Vagina (tissue), 2 donors: Measurements from ENCODE around the gene SEC24B. TPM values are rescaled to one million over a fixed set of nuclear protein-coding genes. Genes with fewer than 3 reads are reported as not detected.

Experiments
- DNase-seq, 2 donors: peaks; one replicate each; pipeline ENCODE4 v3.0.0-alpha.2; 2017; ENCODE audit errors: extremely low spot score in 2 of 2
- H3K27ac ChIP-seq: fragments of 200-600 bp; sonication (generic); one replicate; pipeline ENCODE4 v1.5.1; 2019
- H3K27me3 ChIP-seq: fragments of 200-600 bp; sonication (generic); one replicate; pipeline ENCODE4 v1.5.1; 2019
- H3K36me3 ChIP-seq, 2 donors: fragments of 200-600 bp; sonication (generic); one replicate each; pipeline ENCODE4 v1.5.1; 2017 to 2019
- H3K4me1 ChIP-seq: fragments of 200-600 bp; sonication (generic); one replicate; pipeline ENCODE4 v1.5.1; 2019
- H3K4me3 ChIP-seq, 2 donors: fragments of 200-600 bp; sonication (generic); 1 replicate in 1 of 2; 2 replicates in 1 of 2; pipeline ENCODE4 v1.5.1; 2016 to 2019
- H3K9me3 ChIP-seq: fragments of 200-600 bp; sonication (generic); one replicate; pipeline ENCODE4 v1.5.1; 2019
- CTCF ChIP-seq, 3 experiments: fragments of 450-650 bp in 2 of 3; fragments of 200-600 bp in 1 of 3; sonication (generic) in 1 of 3; IDR thresholded peaks; one replicate each; pipeline ENCODE4 v1.5.1; 2017 to 2019; ENCODE audit warnings: antibody characterized with exemption in 3 of 3, mild to moderate bottlenecking in 2 of 3, moderate library complexity in 2 of 3
- POLR2A ChIP-seq, 2 donors: fragments of 450-650 bp; IDR thresholded peaks; one replicate each; pipeline ENCODE4 v1.6.1; 2017; ENCODE audit warnings: antibody characterized with exemption in 2 of 2, mild to moderate bottlenecking in 2 of 2, moderate library complexity in 2 of 2
- POLR2AphosphoS5 ChIP-seq, 2 donors: sonication (generic); formaldehyde crosslinking; IDR thresholded peaks; one replicate each; pipeline ENCODE4 v1.9.0; 2017; ENCODE audit warnings: antibody characterized with exemption in 2 of 2, mild to moderate bottlenecking in 2 of 2, low read depth in 1 of 2; ENCODE audit not compliant: insufficient read depth in 1 of 2
- intact Hi-C: fragments of 100-400 bp; cut with DNase I; formaldehyde crosslinking; loops from one replicate; pipeline ENCODE4 v1.15.1; 2023
- total RNA-seq: library from RNA; depleted of rRNA; stranded (reverse); fragments of >200 nt; gene quantifications from one replicate; pipeline ENCODE4 v1.2.3, GENCODE V29; 2016

SEC24B gene
- total RNA-seq, 1 donor from 2014 or later, result 42.2 TPM

GRCh38 chr4:109429545-109429944 is 4.1 kb upstream of the SEC24B start:
- no peaks in the 10 kb centered on the region for H3K9me3 ChIP-seq
- H3K36me3 ChIP-seq, result no peaks in the 10 kb centered on the region
- intact Hi-C loops, result loop anchor here (10.0 kb wide), 1 partner anchor 385 kb away; the partner anchor contains the start of gene GAR1
- peaks cover 10% of the 10 kb centered on the region for H3K4me1 ChIP-seq
- DNase-seq, result no peak
- no peak overlapping the region for H3K4me3 ChIP-seq
- no peaks in the 10 kb centered on the region for H3K27me3 ChIP-seq
- no peak overlapping the region for H3K27ac ChIP-seq
- TF ChIP-seq POLR2AphosphoS5 (IDR thresholded peaks at IDR 0.05; ENCODE audit: insufficient read depth in 1 of 2, low read depth in 1 of 2) (no peak), CTCF (IDR thresholded peaks at IDR 0.05) (no peak), POLR2A (IDR thresholded peaks at IDR 0.05) (no peak)

GRCh38 chr4:109432203-109432602 is 1.4 kb upstream of the SEC24B start:
- no peaks in the 10 kb centered on the region for H3K9me3 ChIP-seq
- DNase-seq, result no peak
- peaks cover 37% of the 10 kb centered on the region for H3K4me1 ChIP-seq
- H3K27ac ChIP-seq, result peak overlapping the region; percentile 96
- no peaks in the 10 kb centered on the region for H3K27me3 ChIP-seq
- TF ChIP-seq POLR2A (IDR thresholded peaks at IDR 0.05), result no peak
- no peak for TF ChIP-seq POLR2AphosphoS5 (IDR thresholded peaks at IDR 0.05; ENCODE audit: insufficient read depth in 1 of 2, low read depth in 1 of 2)
- no peak for TF ChIP-seq CTCF (IDR thresholded peaks at IDR 0.05)
- no peak overlapping the region for H3K4me3 ChIP-seq
- H3K36me3 ChIP-seq, result no peaks in the 10 kb centered on the region
- intact Hi-C loops, result no loop called here

DNA sequence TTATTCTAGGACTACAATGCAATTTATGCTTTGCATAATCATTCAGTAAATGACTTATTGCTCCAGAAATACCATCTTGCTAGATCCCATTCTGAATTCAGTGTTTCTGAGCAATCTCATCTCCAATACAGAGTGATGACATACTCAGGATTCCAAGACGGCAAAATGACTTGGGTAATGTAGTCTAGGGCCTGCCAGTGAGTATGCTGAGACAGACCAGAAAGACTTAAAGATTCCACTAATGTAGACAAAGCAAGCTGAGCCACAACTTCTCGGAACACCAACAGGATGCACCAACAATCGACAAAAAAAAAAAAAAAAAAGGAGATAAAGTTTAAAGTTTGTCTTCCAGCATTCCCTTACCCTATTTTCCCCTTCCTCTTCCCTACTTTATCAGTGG is 919 bp upstream of the SEC24B start:
- DNase-seq, result no peak
- peaks cover 42% of the 10 kb centered on the region for H3K4me1 ChIP-seq
- H3K36me3 ChIP-seq, result no peaks in the 10 kb centered on the region
- TF ChIP-seq POLR2A (IDR thresholded peaks at IDR 0.05) (no peak), CTCF (IDR thresholded peaks at IDR 0.05) (no peak), POLR2AphosphoS5 (IDR thresholded peaks at IDR 0.05; ENCODE audit: insufficient read depth in 1 of 2, low read depth in 1 of 2) (no peak)
- peak overlapping the region; percentile 87 to 96 for H3K4me3 ChIP-seq
- peak overlapping the region; percentile 96 for H3K27ac ChIP-seq
- no peaks in the 10 kb centered on the region for H3K9me3 ChIP-seq
- intact Hi-C loops, result no loop called here
- no peaks in the 10 kb centered on the region for H3K27me3 ChIP-seq

- peaks cover 56% of the 10 kb centered on the region for H3K4me1 ChIP-seq
- H3K4me3 ChIP-seq, result peak overlapping the region; percentile 87 to 96
- H3K36me3 ChIP-seq, result no peaks in the 10 kb centered on the region
- H3K27ac ChIP-seq, result peak overlapping the region; percentile 96
- H3K27me3 ChIP-seq, result no peaks in the 10 kb centered on the region
- intact Hi-C loops, result no loop called here
- TF ChIP-seq CTCF (IDR thresholded peaks at IDR 0.05) (no peak), POLR2A (IDR thresholded peaks at IDR 0.05) (no peak), POLR2AphosphoS5 (IDR thresholded peaks at IDR 0.05; ENCODE audit: insufficient read depth in 1 of 2, low read depth in 1 of 2) (peak in 1 of 2 donors; percentile 19)
- no peak for DNase-seq
- no peaks in the 10 kb centered on the region for H3K9me3 ChIP-seq
These were observed 674 bp downstream of the SEC24B start for GRCh38 chr4:109434007-109434971.

DNA sequence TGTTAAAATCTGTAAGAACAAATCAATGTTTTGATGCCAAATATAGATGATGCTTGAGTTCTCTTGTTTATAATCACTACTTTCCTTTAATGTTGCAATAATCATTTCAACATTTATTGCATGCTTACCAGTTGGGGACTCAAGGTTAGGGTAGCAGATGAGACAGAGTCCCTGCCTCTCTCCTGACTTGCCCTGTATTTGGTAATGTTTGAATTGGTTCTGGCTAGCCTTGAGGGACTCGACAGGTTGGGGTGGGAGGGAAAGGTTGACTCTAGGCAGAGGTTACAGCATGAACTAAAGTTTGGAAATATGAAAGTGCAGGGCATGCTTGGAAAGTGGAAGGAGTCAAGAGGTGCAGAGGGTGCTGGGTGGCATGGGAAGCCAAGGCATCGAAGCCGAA is 2.0 kb downstream of the SEC24B start:
- intact Hi-C loops, result no loop called here
- Histone ChIP-seq H3K9me3 (no peaks in the 10 kb centered on the region), H3K27ac (peak overlapping the region; percentile 2), H3K4me1 (peaks cover 70% of the 10 kb centered on the region), H3K4me3 (no peak overlapping the region), H3K36me3 (no peaks in the 10 kb centered on the region), H3K27me3 (no peaks in the 10 kb centered on the region)
- TF ChIP-seq CTCF (IDR thresholded peaks at IDR 0.05) (no peak), POLR2AphosphoS5 (IDR thresholded peaks at IDR 0.05; ENCODE audit: insufficient read depth in 1 of 2, low read depth in 1 of 2) (no peak), POLR2A (IDR thresholded peaks at IDR 0.05) (no peak)
- no peak for DNase-seq
